K562 (cell line): ENCODE measurements around the gene TFAP2B. TPM values are rescaled to one million over a fixed set of nuclear protein-coding genes. Genes with fewer than 3 reads are reported as not detected.

Source experiments
- ATAC-seq: fragments of 200-7000 bp; cut with Tn5 transposase; 3 replicates; pipeline ENCODE4 v1.9.1; 2020; ENCODE audit warnings: moderate library complexity
- BruUV-seq: library from RNA; stranded (reverse); fragments of 400-500 nt; replicated peaks from 2 replicates; lab custom pipeline; 2021; lab: Mats Ljungman, UMichigan
- CTCF ChIA-PET: fragments of 300-600 bp; formaldehyde crosslinking; extraction: SDS; loops from one replicate; lab custom pipeline; 2021; ENCODE audit warnings: low intra/inter-chr PET ratio; lab: Yijun Ruan, JAX
- POLR2A ChIA-PET: fragments of 300-600, 350-650 bp; sonication (Branson Sonifier 250); formaldehyde crosslinking; extraction: SDS; loops from one replicate; lab custom pipeline; 2021; ENCODE audit warnings: antibody characterized with exemption, inconsistent platforms; lab: Yijun Ruan, JAX
- DNase-seq, 4 experiments: peaks; one replicate each; pipeline versions ENCODE4 v3.0.0 to v3.0.0-alpha.2; 2011 to 2018; ENCODE audit warnings: low spot score in 3 of 4, mixed read lengths in 3 of 4; ENCODE audit errors: extremely low read depth in 1 of 4
- FAIRE-seq: peaks from 2 replicates; lab custom pipeline; 2011; peaks lifted over from hg19 to GRCh38; lab: Jason Lieb, UNC
- H2AFZ ChIP-seq: 2 replicates; pipeline ENCODE4 v1.6.0; 2011; ENCODE audit warnings: low read depth, low read length, control low read depth, inconsistent platforms
- H3K27ac ChIP-seq: fragments of 200-600 bp; 3 replicates; pipeline ENCODE4 v1.8.0; 2011; ENCODE audit warnings: low read depth, mild to moderate bottlenecking, control low read depth, inconsistent platforms, low read length, moderate library complexity, mixed read lengths; ENCODE audit errors: extremely low read depth
- H3K27me3 ChIP-seq, 2 experiments: fragments of 300-600 bp in 1 of 2; 2 replicates in 1 of 2; 3 replicates in 1 of 2; pipeline versions ENCODE4 v1.6.0 to v1.8.0; 2011; ENCODE audit warnings: inconsistent platforms in 2 of 2, low read length in 2 of 2, mild to moderate bottlenecking in 1 of 2, mixed read lengths in 1 of 2, moderate library complexity in 1 of 2; ENCODE audit not compliant: control insufficient read depth in 2 of 2, insufficient read depth in 2 of 2
- H3K36me3 ChIP-seq: fragments of 300-600 bp; 3 replicates; pipeline ENCODE4 v1.8.0; 2011; ENCODE audit warnings: mild to moderate bottlenecking, low read length, inconsistent platforms; ENCODE audit not compliant: control insufficient read depth, insufficient read depth
- H3K4me1 ChIP-seq, 2 experiments: fragments of 200-600 bp in 1 of 2; replicated peaks in 1 of 2; 2 replicates in 1 of 2; 3 replicates in 1 of 2; pipeline versions ENCODE4 v1.5.1 to v1.8.0; 2011; ENCODE audit warnings: inconsistent platforms in 2 of 2, low read length in 2 of 2, mild to moderate bottlenecking in 1 of 2, mixed read lengths in 1 of 2, moderate library complexity in 1 of 2; ENCODE audit not compliant: control insufficient read depth in 2 of 2, insufficient read depth in 2 of 2
- H3K4me2 ChIP-seq: 2 replicates; pipeline ENCODE4 v1.6.1; 2011; ENCODE audit warnings: low read length, control low read depth, inconsistent platforms, mixed read lengths; ENCODE audit not compliant: insufficient read depth
- H3K4me3 ChIP-seq: fragments of 200-600 bp; sonication (generic), shearing (Covaris generic); 2 replicates; pipeline ENCODE4 v1.5.1; 2016; ENCODE audit warnings: control low read depth, inconsistent platforms
- H3K79me2 ChIP-seq: fragments of 200-600 bp; 3 replicates; pipeline ENCODE4 v1.8.0; 2011; ENCODE audit warnings: low read length, inconsistent platforms; ENCODE audit not compliant: control insufficient read depth, insufficient read depth
- H3K9ac ChIP-seq, 2 experiments: 2 replicates each; pipeline versions ENCODE4 v1.6.0 to v1.6.1; 2011; ENCODE audit warnings: low read depth in 2 of 2, low read length in 2 of 2, control low read depth in 1 of 2, inconsistent platforms in 1 of 2, mild to moderate bottlenecking in 1 of 2, mixed read lengths in 1 of 2; ENCODE audit not compliant: insufficient read depth in 1 of 2
- H3K9me1 ChIP-seq: one replicate; pipeline ENCODE4 v1.6.0; 2011; ENCODE audit warnings: inconsistent platforms, mild to moderate bottlenecking, low read length, moderate library complexity; ENCODE audit not compliant: control insufficient read depth, insufficient read depth
- H3K9me3 ChIP-seq: replicated peaks from 2 replicates; pipeline ENCODE4 v1.5.1; 2011; ENCODE audit warnings: low read depth, low read length, inconsistent platforms; ENCODE audit not compliant: control insufficient read depth, insufficient read depth
- H4K20me1 ChIP-seq: replicated peaks from 2 replicates; pipeline ENCODE4 v1.6.1; 2011; ENCODE audit warnings: low read length, inconsistent platforms, mixed read lengths; ENCODE audit not compliant: control insufficient read depth, insufficient read depth
- CBX3 ChIP-seq, 2 experiments: IDR thresholded peaks; 1 replicate in 1 of 2; 2 replicates in 1 of 2; pipeline ENCODE4 v1.6.1; 2012; ENCODE audit warnings: inconsistent platforms in 2 of 2, low read length in 2 of 2, borderline replicate concordance in 1 of 2, control low read depth in 1 of 2
- EP400 ChIP-seq: fragments of 450-650 bp; IDR thresholded peaks from 2 replicates; pipeline ENCODE4 v1.6.1; 2017; ENCODE audit warnings: antibody characterized with exemption, mild to moderate bottlenecking, moderate library complexity
- ZNF165 ChIP-seq: fragments of 250-450 bp; sonication (Bioruptor Pico); IDR thresholded peaks from 2 replicates; pipeline ENCODE4 v1.4.0; 2020; ENCODE audit warnings: borderline replicate concordance
- WGBS: fragments of 100-300 bp; shearing (Covaris generic); methylation state at CpG from one replicate; pipeline ENCODE4 v1.1.6; 2016; ENCODE audit warnings: low coverage, mixed read lengths; ENCODE audit not compliant: insufficient coverage; ENCODE audit errors: missing lambda C conversion rate; 5-methylcytosine and 5-hydroxymethylcytosine counted together
- in situ Hi-C: fragments of 300-500 bp; cut with MboI; formaldehyde crosslinking; loops from 4 replicates; pipeline ENCODE4 v1.15.0; 2018; ENCODE audit warnings: inconsistent platforms, mixed read lengths
- intact Hi-C: fragments of 100-400 bp; cut with micrococcal nuclease; formaldehyde crosslinking; loops from 2 replicates; pipeline ENCODE4 v1.14.2; 2022
- polyA plus RNA-seq, 8 experiments: library from polyadenylated mRNA; depleted of rRNA in 4 of 8; stranded (reverse) in 5 of 8; unstranded in 3 of 8; fragments of >200 nt; fragmentation: Nextera tagmentation in 2 of 8; fragmentation: Illumina TruSeq in 1 of 8; extraction: Ambion mirVana in 2 of 8; extraction: Trizol in 1 of 8; gene quantifications; 2 replicates each; pipeline versions ENCODE4 v1.2.1 to v1.2.3, GENCODE V29; 2011 to 2014; ENCODE audit warnings: inconsistent platforms in 1 of 8, missing spikeins in 1 of 8
- total RNA-seq, 7 experiments: library from RNA; depleted of rRNA in 6 of 7; stranded (reverse); fragments of >200 nt in 6 of 7; fragmentation: Illumina TruSeq in 2 of 7; extraction: Trizol in 2 of 7; gene quantifications; 2 replicates each; pipeline versions ENCODE4 v1.2.1 to v1.2.3, GENCODE V29; 2011 to 2021; ENCODE audit warnings: low replicate concordance in 1 of 7

Gene TFAP2B
- total and polyA plus RNA-seq, 9 of the 15 experiments (the other 6 are each of a cell fraction or from before 2014, with no cell fraction given), result not detected

DNA sequence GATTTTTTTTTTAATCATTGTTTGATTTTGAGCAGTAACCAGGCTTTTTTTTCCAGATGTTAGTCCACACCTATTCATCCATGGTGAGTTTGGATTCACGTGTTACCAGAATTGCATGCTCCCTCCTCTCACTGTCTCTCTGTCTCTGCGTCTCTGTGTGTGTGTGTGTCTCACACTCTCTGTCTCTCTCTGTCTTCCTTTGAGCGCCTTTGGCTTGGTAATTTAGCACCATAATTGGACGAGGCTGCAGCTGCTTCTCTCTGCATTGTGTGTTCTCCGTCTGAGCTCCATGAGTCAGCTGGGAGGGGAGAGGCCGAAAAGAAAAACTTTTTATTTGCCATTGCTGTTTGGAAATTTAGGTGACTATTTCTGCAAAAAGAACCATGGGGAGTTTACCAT, 3.4 kb downstream of the TFAP2B start:
- 0 out of 2 replicates have a peak, but pooled peaks cover 3% of the 10 kb centered on the region for H3K9me3 ChIP-seq
- H3K9me1 ChIP-seq, result no peaks in the 10 kb centered on the region
- H3K4me1 ChIP-seq, result peaks cover 9 to 15% of the 10 kb centered on the region in 2 experiments; a peak in 4 of 5 replicates
- no peaks in the 10 kb centered on the region for H3K27me3 ChIP-seq
- no peak overlapping the region for H3K4me3 ChIP-seq
- H4K20me1 ChIP-seq, result no peaks in the 10 kb centered on the region
- ATAC-seq, result no peak
- no peaks in the 10 kb centered on the region for H3K79me2 ChIP-seq
- H2AFZ ChIP-seq, result peak overlapping the region; percentile 82
- no peak overlapping the region for H3K27ac ChIP-seq
- no peaks in the 10 kb centered on the region for H3K36me3 ChIP-seq
- in situ Hi-C loops (loop anchor here (25.0 kb wide), 2 partner anchors 715 to 1190 kb away; no protein-coding TSS in a partner anchor), intact Hi-C loops (no loop called here)
- no peak for DNase-seq
- no peak overlapping the region; a peak in 1 of 4 replicates for H3K9ac ChIP-seq
- CTCF ChIA-PET, result no interaction called here
- TF ChIP-seq CBX3 (IDR thresholded peaks at IDR 0.05; ENCODE audit: borderline replicate concordance in 1 of 2, low read length in 2 of 2) (0 out of 3 replicates have a peak, but pooled peaks of 1 of the 2 experiments have one; percentile 12), ZNF165 (no peak), EP400 (no peak)
- BruUV-seq, result no TSS peak
- H3K4me2 ChIP-seq, result peak overlapping the region; percentile 50
- FAIRE-seq, result peak; percentile 6
- 23% methylated on average over 6 of the region's 6 CpGs for WGBS
- POLR2A ChIA-PET, result interaction anchor here (0.7 to 1.4 kb wide), 2 partner anchors 9 to 556 kb away, joined by 3 to 4 read pairs; no protein-coding TSS in a partner anchor

DNA sequence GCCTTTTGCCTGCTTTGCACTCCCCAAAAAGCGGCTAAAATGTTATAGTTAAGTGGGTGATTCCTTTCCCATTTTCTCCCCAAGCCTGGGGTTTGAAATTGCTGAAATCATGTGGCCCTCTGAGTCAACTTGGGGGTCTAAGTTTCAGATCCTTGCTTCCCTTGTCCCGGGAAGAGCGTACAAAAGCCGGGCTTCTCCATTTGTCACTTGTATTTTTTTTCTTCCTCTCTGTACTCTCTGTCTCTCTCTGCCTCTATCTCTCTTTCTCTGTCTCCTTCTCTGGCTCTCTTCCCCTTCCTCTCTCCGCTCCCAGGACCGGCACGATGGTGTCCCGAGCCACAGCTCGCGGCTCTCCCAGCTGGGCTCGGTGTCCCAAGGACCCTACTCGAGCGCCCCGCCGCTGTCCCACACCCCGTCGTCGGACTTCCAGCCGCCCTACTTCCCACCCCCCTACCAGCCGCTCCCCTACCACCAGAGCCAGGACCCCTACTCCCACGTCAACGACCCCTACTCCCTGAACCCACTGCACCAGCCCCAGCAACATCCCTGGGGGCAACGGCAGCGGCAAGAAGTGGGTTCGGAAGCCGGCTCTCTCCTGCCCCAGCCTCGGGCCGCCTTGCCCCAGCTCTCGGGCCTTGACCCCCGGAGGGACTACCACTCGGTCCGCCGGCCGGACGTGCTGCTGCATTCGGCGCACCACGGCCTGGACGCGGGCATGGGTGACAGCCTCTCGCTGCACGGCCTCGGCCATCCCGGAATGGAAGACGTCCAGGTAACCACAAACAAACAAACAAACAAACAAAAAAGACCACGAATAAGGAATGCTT, 4.6 kb downstream of the TFAP2B start:
- intact Hi-C loops, result no loop called here
- Histone ChIP-seq H3K4me2 (no peak overlapping the region), H3K4me3 (no peak overlapping the region), H3K79me2 (no peaks in the 10 kb centered on the region), H3K9ac (no peak overlapping the region), H4K20me1 (no peaks in the 10 kb centered on the region), H2AFZ (peak overlapping the region; percentile 28), H3K9me1 (no peaks in the 10 kb centered on the region), H3K9me3 (0 out of 2 replicates have a peak, but pooled peaks cover 3% of the 10 kb centered on the region), H3K4me1 (peaks cover 9 to 15% of the 10 kb centered on the region in 2 experiments; a peak in 4 of 5 replicates), H3K27me3 (no peaks in the 10 kb centered on the region), H3K27ac (no peak overlapping the region), H3K36me3 (no peaks in the 10 kb centered on the region)
- CTCF ChIA-PET, result no interaction called here
- in situ Hi-C loops, result loop anchor here (25.0 kb wide), 2 partner anchors 714 to 1189 kb away; no protein-coding TSS in a partner anchor
- DNase-seq (no peak), ATAC-seq (no peak), FAIRE-seq (no peak)
- WGBS, result 82% methylated on average over 38 of the region's 46 CpGs
- POLR2A ChIA-PET, result no interaction called here
- BruUV-seq, result no TSS peak
